GM23248 (cell line): ENCODE data around the gene FBXW11. TPM values are rescaled to one million over a fixed set of nuclear protein-coding genes. Genes with fewer than 3 reads are reported as not detected.

ENCODE experiments used
- DNase-seq: peaks from one replicate; pipeline ENCODE4 v3.0.0-alpha.2; 2015
- H2AFZ ChIP-seq: fragments of 200-600 bp; sonication (generic); 2 replicates; pipeline ENCODE4 v1.6.1; 2016; ENCODE audit warnings: antibody characterized with exemption
- H3F3A ChIP-seq: fragments of 200-600 bp; sonication (generic); 2 replicates; pipeline ENCODE4 v1.6.1; 2016; ENCODE audit warnings: mild to moderate bottlenecking, antibody characterized with exemption, mixed run types; ENCODE audit not compliant: insufficient read depth
- H3K27ac ChIP-seq: fragments of 200-600 bp; sonication (generic); 2 replicates; pipeline ENCODE4 v1.5.1; 2016; ENCODE audit warnings: mild to moderate bottlenecking
- H3K27me3 ChIP-seq: fragments of 200-600 bp; sonication (generic); replicated peaks from 2 replicates; pipeline ENCODE4 v1.6.1; 2016; ENCODE audit warnings: mild to moderate bottlenecking; ENCODE audit not compliant: insufficient read depth
- H3K36me3 ChIP-seq: fragments of 200-600 bp; sonication (generic); 2 replicates; pipeline ENCODE4 v1.6.1; 2016; ENCODE audit warnings: low read depth, mild to moderate bottlenecking
- H3K4me1 ChIP-seq: fragments of 200-600 bp; sonication (generic); 2 replicates; pipeline ENCODE4 v1.6.1; 2016; ENCODE audit warnings: mild to moderate bottlenecking; ENCODE audit not compliant: insufficient read depth
- H3K4me2 ChIP-seq: fragments of 200-600 bp; sonication (generic); one replicate; pipeline ENCODE4 v1.6.1; 2016; ENCODE audit warnings: mild to moderate bottlenecking; ENCODE audit not compliant: unreplicated experiment
- H3K4me3 ChIP-seq: fragments of 200-600 bp; sonication (generic); 2 replicates; pipeline ENCODE4 v1.5.1; 2016; ENCODE audit warnings: mild to moderate bottlenecking
- H3K79me2 ChIP-seq: fragments of 200-600 bp; sonication (generic); 2 replicates; pipeline ENCODE4 v1.6.1; 2016; ENCODE audit warnings: mild to moderate bottlenecking; ENCODE audit not compliant: insufficient read depth
- H3K9ac ChIP-seq: fragments of 200-600 bp; sonication (generic); 2 replicates; pipeline ENCODE4 v1.6.1; 2016; ENCODE audit warnings: mild to moderate bottlenecking
- H3K9me2 ChIP-seq: fragments of 200-600 bp; sonication (generic); 2 replicates; pipeline ENCODE4 v1.6.1; 2016; ENCODE audit warnings: mixed run types, mild to moderate bottlenecking, moderate library complexity; ENCODE audit not compliant: insufficient read depth
- H3K9me3 ChIP-seq: fragments of 200-600 bp; sonication (generic); one replicate; pipeline ENCODE4 v1.6.1; 2017; ENCODE audit warnings: low read depth
- H4K20me1 ChIP-seq: fragments of 200-600 bp; sonication (generic); 2 replicates; pipeline ENCODE4 v1.6.0; 2016; ENCODE audit not compliant: insufficient read depth
- EZH2 ChIP-seq: fragments of 200-600 bp; sonication (generic); IDR thresholded peaks from 2 replicates; pipeline ENCODE4 v1.6.1; 2018; ENCODE audit warnings: antibody characterized with exemption, mild to moderate bottlenecking; ENCODE audit not compliant: insufficient read depth, poor library complexity, severe bottlenecking
- EZH2phosphoT487 ChIP-seq: fragments of 200-600 bp; sonication (generic); IDR thresholded peaks from 2 replicates; pipeline ENCODE4 v1.6.1; 2018; ENCODE audit warnings: antibody characterized with exemption, moderate library complexity, mild to moderate bottlenecking, low read depth; ENCODE audit not compliant: insufficient read depth
- WGBS, 2 experiments: methylation state at CpG; one replicate each; pipeline ENCODE4 v1.1.6; 2015 to 2017; ENCODE audit warnings: low lambda C conversion rate in 2 of 2, low coverage in 1 of 2; ENCODE audit errors: missing lambda C conversion rate in 2 of 2; 5-methylcytosine and 5-hydroxymethylcytosine counted together
- in situ Hi-C: fragments of 300-500 bp; cut with MboI; formaldehyde crosslinking; loops from 2 replicates; pipeline ENCODE4 v1.15.0; 2020
- polyA plus RNA-seq: library from polyadenylated mRNA; unstranded; fragments of >200 nt; fragmentation: Nextera tagmentation; extraction: Ambion mirVana; gene quantifications from 2 replicates; pipeline ENCODE4 v1.2.1, GENCODE V29; 2016
- total RNA-seq: library from RNA; depleted of rRNA; stranded (reverse); fragments of >200 nt; shearing (Covaris generic); gene quantifications from 2 replicates; pipeline ENCODE4 v1.2.3, GENCODE V29; 2014

Gene FBXW11
- total and polyA plus RNA-seq, 2 experiments from 2014 or later, result 30.6 to 78.0 TPM

DNA sequence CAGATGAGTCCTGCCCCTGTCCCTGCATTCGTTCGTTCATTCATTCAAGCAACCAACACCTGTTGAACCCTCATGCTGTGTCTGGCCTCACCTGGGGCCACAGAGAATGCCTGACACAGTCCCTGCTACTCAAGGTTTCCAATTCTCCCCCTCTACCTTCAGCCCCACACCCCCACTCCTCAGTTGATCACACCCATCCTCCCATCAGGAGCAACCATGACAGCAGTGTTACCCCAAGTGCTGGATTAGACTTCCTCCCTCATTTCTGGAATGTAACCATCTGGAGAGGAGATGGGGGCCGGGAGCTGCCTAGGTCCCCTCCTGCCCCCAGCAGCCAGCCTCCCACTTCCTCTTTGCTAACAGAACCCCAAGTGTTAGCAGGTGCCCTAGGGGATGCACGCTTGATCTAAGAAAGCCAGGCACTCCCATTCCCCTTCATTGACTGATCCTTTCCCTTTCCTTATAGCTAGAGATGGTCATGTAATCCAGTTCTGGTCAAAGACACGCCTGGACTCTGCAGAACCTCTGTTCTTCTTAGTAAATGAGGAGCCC, 163.6 kb downstream of the FBXW11 start:
- Histone ChIP-seq H3K9me2 (no peaks in the 10 kb centered on the region), H3K9me3 (no peaks in the 10 kb centered on the region), H4K20me1 (no peaks in the 10 kb centered on the region), H2AFZ (no peak overlapping the region), H3K4me3 (no peak overlapping the region; the same call in 1 of the 2 replicates), H3K36me3 (no peaks in the 10 kb centered on the region), H3K4me1 (peaks cover 9% of the 10 kb centered on the region), H3K4me2 (no peak overlapping the region), H3K9ac (no peak overlapping the region), H3K79me2 (no peaks in the 10 kb centered on the region), H3F3A (no peaks in the 10 kb centered on the region), H3K27ac (no peak overlapping the region), H3K27me3 (no peaks in the 10 kb centered on the region)
- in situ Hi-C loops, result loop anchor here (25.0 kb wide), 1 partner anchor 431 kb away; the partner anchor contains the start of gene FGF18
- DNase-seq, result no peak
- TF ChIP-seq EZH2 (no peak), EZH2phosphoT487 (no peak)
- 68 to 72% methylated on average over 5 of the region's 5 CpGs for WGBS, 2 experiments

- H3K9ac ChIP-seq, result 0 out of 2 replicates have a peak overlapping the region, but pooled peaks have one; percentile 24
- H3K9me2 ChIP-seq, result no peaks in the 10 kb centered on the region
- no peak overlapping the region for H3K27ac ChIP-seq
- WGBS, 2 experiments, result 7 to 11% methylated on average over 24 of the region's 24 CpGs
- TF ChIP-seq EZH2phosphoT487 (no peak), EZH2 (no peak)
- H3K4me1 ChIP-seq, result peaks cover 9% of the 10 kb centered on the region
- H4K20me1 ChIP-seq, result no peaks in the 10 kb centered on the region
- no peaks in the 10 kb centered on the region for H3K79me2 ChIP-seq
- peak overlapping the region; percentile 72 for H3K4me2 ChIP-seq
- in situ Hi-C loops, result loop anchor here (25.0 kb wide), 1 partner anchor 430 kb away; the partner anchor contains the start of gene FGF18
- H2AFZ ChIP-seq, result peak overlapping the region; percentile 75
- DNase-seq, result peak; percentile 65
- H3K9me3 ChIP-seq, result no peaks in the 10 kb centered on the region
- H3K36me3 ChIP-seq, result no peaks in the 10 kb centered on the region
- H3F3A ChIP-seq, result no peaks in the 10 kb centered on the region
- H3K27me3 ChIP-seq, result no peaks in the 10 kb centered on the region
- H3K4me3 ChIP-seq, result peak overlapping the region; percentile 62
Measured at GRCh38 chr5:171841984-171842776, 164.3 kb downstream of the FBXW11 start.

DNA sequence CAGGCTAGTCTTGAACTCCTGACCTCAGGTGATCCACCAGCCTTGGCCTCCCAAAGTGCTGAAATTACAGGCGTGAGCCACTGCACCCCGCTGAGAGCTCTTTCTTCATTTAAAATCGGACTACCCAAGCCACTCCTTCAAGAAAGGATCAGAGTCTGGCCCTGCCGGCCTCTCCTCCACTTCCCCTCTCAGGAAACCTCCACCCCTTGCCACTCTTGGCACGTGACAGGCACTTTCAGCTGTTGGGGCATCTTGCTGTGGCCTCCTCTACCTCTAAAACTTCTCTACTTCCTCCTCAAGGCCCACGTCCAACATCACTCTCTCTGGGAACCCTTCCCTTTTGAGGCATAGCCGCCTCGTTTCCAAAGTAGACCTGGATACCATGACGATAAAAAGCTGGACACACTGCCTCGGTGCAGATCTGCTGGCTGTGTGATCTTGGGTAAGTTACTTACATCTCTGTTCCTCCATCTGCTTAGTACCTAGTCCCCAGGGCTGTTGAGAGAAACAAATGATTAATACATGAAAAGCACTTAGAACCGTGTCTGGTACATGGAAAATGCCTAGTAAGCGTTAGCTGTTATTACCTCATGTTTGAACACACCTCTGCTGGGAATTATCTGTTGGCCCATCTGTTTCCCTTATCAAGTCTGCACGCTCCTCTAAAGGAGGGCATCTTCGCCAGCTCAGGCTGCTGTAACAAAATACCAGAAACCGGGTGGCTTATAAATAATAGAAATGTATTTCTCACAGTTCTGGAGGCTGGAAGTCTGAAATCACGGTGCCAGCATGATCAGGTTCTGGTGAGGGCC, 165.5 kb downstream of the FBXW11 start:
- Histone ChIP-seq H3K4me1 (peaks cover 9% of the 10 kb centered on the region), H3F3A (no peaks in the 10 kb centered on the region), H3K9ac (no peak overlapping the region), H3K9me2 (no peaks in the 10 kb centered on the region), H3K4me2 (no peak overlapping the region), H3K9me3 (no peaks in the 10 kb centered on the region), H3K4me3 (no peak overlapping the region), H3K27ac (no peak overlapping the region), H2AFZ (no peak overlapping the region), H3K27me3 (no peaks in the 10 kb centered on the region), H3K79me2 (no peaks in the 10 kb centered on the region), H3K36me3 (no peaks in the 10 kb centered on the region), H4K20me1 (no peaks in the 10 kb centered on the region)
- DNase-seq, result no peak
- TF ChIP-seq EZH2phosphoT487 (no peak), EZH2 (no peak)
- WGBS, 2 experiments, result 92 to 95% methylated on average over 16 of the region's 16 CpGs
- in situ Hi-C loops, result loop anchor here (25.0 kb wide), 1 partner anchor 429 kb away; the partner anchor contains the start of gene FGF18

GRCh38 chr5:171840066-171840465, 166.4 kb downstream of the FBXW11 start:
- no peak overlapping the region for H3K9ac ChIP-seq
- H2AFZ ChIP-seq, result no peak overlapping the region
- no peaks in the 10 kb centered on the region for H3F3A ChIP-seq
- H3K27ac ChIP-seq, result no peak overlapping the region
- H3K79me2 ChIP-seq, result no peaks in the 10 kb centered on the region
- H3K36me3 ChIP-seq, result no peaks in the 10 kb centered on the region
- peaks cover 9% of the 10 kb centered on the region for H3K4me1 ChIP-seq
- 58 to 83% methylated on average over 2 of the region's 2 CpGs for WGBS, 2 experiments
- H3K4me2 ChIP-seq, result no peak overlapping the region
- H3K27me3 ChIP-seq, result no peaks in the 10 kb centered on the region
- TF ChIP-seq EZH2 (no peak), EZH2phosphoT487 (no peak)
- in situ Hi-C loops, result loop anchor here (25.0 kb wide), 1 partner anchor 428 kb away; the partner anchor contains the start of gene FGF18
- no peak overlapping the region for H3K4me3 ChIP-seq
- H3K9me2 ChIP-seq, result no peaks in the 10 kb centered on the region
- DNase-seq, result no peak
- H4K20me1 ChIP-seq, result no peaks in the 10 kb centered on the region
- H3K9me3 ChIP-seq, result no peaks in the 10 kb centered on the region
